ENCODE data around the gene SPDYE3. TPM values are rescaled to one million over a fixed set of nuclear protein-coding genes. Genes with fewer than 3 reads are reported as not detected.
"Not testable (repeated sequence)": the region's sequence is repeated elsewhere in the genome, so short reads cannot be mapped to it uniquely, and the experiment has no call there.

SPDYE3 gene
- total RNA-seq, 1 experiment from 2014 or later, result not detected

DNA sequence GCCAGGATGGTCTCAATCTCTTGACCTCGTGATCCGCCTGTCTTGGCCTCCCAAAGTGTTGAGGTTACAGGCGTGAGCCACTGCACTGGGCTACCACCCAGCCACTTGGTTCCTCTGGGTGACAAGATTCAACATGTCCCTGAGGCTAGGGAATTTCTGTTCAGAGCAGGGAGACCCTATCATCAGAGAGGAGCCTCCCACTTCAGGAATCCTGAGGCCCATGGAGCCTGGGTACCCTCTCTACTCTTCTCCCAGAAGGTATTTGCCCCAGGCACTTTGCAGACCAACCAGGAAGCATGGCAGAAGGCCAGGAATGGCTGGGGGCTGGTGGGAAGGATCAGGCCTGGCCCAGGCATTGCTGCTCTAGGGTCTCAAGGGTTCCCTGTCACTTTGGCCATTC is 19.2 kb upstream of the SPDYE3 start:
- H3K4me3 Mint-ChIP-seq (ENCODE audit: unreplicated experiment); H3K4me1 Mint-ChIP-seq (ENCODE audit: insufficient read depth, unreplicated experiment); H3K27ac Mint-ChIP-seq (ENCODE audit: low read depth, unreplicated experiment); POLR2A ChIA-PET; H3K36me3 Mint-ChIP-seq (ENCODE audit: insufficient read depth, unreplicated experiment); DNase-seq (ENCODE audit: unreplicated experiment); intact Hi-C loops (cut with micrococcal nuclease); BruUV-seq (replicated peaks); H3K27me3 Mint-ChIP-seq (ENCODE audit: insufficient read depth, unreplicated experiment); H3K9me3 Mint-ChIP-seq (ENCODE audit: unreplicated experiment): not testable (repeated sequence)
- CTCF ChIA-PET, result interaction anchor here (0.6 kb wide), 1 partner anchor 1178 kb away, joined by 3 read pairs; no protein-coding TSS in a partner anchor

- POLR2A ChIA-PET, result interaction anchor here (0.6 to 0.7 kb wide), 2 partner anchors 1139 to 1547 kb away, joined by 3 read pairs; no protein-coding TSS in a partner anchor
- intact Hi-C loops (cut with micrococcal nuclease); H3K4me3 Mint-ChIP-seq (ENCODE audit: unreplicated experiment); CTCF ChIA-PET; H3K4me1 Mint-ChIP-seq (ENCODE audit: insufficient read depth, unreplicated experiment); H3K9me3 Mint-ChIP-seq (ENCODE audit: unreplicated experiment); DNase-seq (ENCODE audit: unreplicated experiment); H3K27ac Mint-ChIP-seq (ENCODE audit: low read depth, unreplicated experiment); H3K36me3 Mint-ChIP-seq (ENCODE audit: insufficient read depth, unreplicated experiment); H3K27me3 Mint-ChIP-seq (ENCODE audit: insufficient read depth, unreplicated experiment); BruUV-seq (replicated peaks): not testable (repeated sequence)
Measured at GRCh38 chr7:100292162-100292561, 15.3 kb upstream of the SPDYE3 start.

GRCh38 chr7:100295269-100295668 is 12.2 kb upstream of the SPDYE3 start:
- H3K9me3 Mint-ChIP-seq (ENCODE audit: unreplicated experiment); H3K4me3 Mint-ChIP-seq (ENCODE audit: unreplicated experiment); H3K36me3 Mint-ChIP-seq (ENCODE audit: insufficient read depth, unreplicated experiment); H3K4me1 Mint-ChIP-seq (ENCODE audit: insufficient read depth, unreplicated experiment); BruUV-seq (replicated peaks); H3K27me3 Mint-ChIP-seq (ENCODE audit: insufficient read depth, unreplicated experiment); intact Hi-C loops (cut with micrococcal nuclease): not testable (repeated sequence)
- DNase-seq (ENCODE audit: unreplicated experiment), result peak; percentile 32
- POLR2A ChIA-PET, result interaction anchor here (0.6 kb wide), 1 partner anchor 67 kb away, joined by 3 read pairs; no protein-coding TSS in a partner anchor
- CTCF ChIA-PET, result interaction anchor here (0.7 to 1.0 kb wide), 2 partner anchors 163 to 878 kb away, joined by 3 to 4 read pairs; no protein-coding TSS in a partner anchor
- H3K27ac Mint-ChIP-seq (ENCODE audit: low read depth, unreplicated experiment), result peak overlapping the region; percentile 71

DNA sequence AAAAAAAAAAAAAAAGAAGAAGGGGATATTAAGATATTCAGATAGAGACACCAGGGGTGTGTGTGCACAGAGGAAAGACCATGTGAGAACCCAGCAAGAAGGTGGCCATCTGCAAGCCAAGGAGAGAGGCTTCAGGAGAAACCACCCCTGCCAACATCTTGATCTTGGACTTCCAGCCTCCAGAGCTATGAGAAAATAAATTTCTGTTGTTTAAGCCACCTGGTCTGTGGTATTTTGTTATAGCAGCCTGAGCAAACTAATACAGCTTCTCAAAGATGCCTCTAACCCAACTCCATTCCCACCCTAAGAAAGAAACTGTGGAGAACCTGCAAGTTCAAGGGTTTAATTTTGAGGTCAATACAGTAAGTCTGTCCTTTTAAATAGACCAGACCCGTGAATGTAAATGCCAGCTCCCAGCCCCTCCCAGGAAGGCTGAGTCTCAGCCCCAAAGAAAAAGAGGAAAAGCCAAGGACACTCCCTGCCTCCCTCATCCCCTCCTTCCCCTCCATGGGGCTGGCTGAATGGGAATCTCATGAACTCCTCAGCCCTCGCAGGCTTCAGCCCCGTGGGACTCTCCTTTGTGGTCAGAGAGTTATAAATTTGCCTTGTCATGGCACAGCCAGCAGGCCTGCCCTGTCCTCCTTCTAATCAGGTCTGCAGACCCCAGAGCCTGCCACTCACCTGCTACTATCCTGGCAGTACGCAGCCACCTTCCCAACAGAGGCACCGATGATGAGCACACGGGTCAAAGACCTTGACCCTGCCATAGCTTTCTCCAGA is 9.5 kb upstream of the SPDYE3 start:
- H3K27me3 Mint-ChIP-seq (ENCODE audit: insufficient read depth, unreplicated experiment); BruUV-seq (replicated peaks); H3K36me3 Mint-ChIP-seq (ENCODE audit: insufficient read depth, unreplicated experiment); POLR2A ChIA-PET; H3K4me1 Mint-ChIP-seq (ENCODE audit: insufficient read depth, unreplicated experiment); intact Hi-C loops (cut with micrococcal nuclease); H3K9me3 Mint-ChIP-seq (ENCODE audit: unreplicated experiment); H3K4me3 Mint-ChIP-seq (ENCODE audit: unreplicated experiment); CTCF ChIA-PET; DNase-seq (ENCODE audit: unreplicated experiment); H3K27ac Mint-ChIP-seq (ENCODE audit: low read depth, unreplicated experiment): not testable (repeated sequence)

DNA sequence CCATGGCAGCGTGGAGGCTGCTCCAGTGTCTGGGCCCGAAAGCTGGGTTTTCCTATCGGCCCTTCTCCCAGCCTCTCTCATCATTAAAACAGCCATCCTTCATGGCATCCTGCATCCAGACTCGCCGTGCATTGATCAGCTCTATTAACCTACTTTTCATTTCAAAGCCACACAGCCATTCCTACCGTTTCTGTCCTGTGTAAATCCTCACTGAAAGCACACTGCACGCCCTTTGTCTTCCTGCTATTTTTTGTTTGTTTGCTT is 8.9 kb upstream of the SPDYE3 start:
- H3K27ac Mint-ChIP-seq (ENCODE audit: low read depth, unreplicated experiment); POLR2A ChIA-PET; CTCF ChIA-PET; H3K4me3 Mint-ChIP-seq (ENCODE audit: unreplicated experiment); H3K27me3 Mint-ChIP-seq (ENCODE audit: insufficient read depth, unreplicated experiment); H3K36me3 Mint-ChIP-seq (ENCODE audit: insufficient read depth, unreplicated experiment); H3K4me1 Mint-ChIP-seq (ENCODE audit: insufficient read depth, unreplicated experiment); intact Hi-C loops (cut with micrococcal nuclease); BruUV-seq (replicated peaks); DNase-seq (ENCODE audit: unreplicated experiment); H3K9me3 Mint-ChIP-seq (ENCODE audit: unreplicated experiment): not testable (repeated sequence)

DNA sequence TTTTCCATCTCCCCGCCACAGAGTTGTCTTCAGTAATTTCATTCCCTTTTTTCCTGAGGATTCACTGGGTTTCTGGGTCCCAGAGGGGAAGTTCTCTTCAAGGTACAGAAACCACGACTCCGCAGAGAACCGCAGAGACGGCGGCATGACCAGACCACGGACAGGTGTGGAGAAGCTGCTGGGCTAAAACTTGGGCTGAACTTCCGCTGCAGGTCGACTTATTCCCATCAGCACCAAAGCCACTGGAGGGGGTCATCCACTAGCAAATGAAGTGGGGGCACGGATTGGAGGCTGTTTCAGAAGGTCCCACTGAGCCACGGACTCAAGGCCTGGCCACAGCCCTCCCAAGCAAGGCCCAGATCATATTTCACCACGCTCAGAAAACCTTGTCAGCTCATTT is 3.0 kb upstream of the SPDYE3 start:
- H3K36me3 Mint-ChIP-seq (ENCODE audit: insufficient read depth, unreplicated experiment); POLR2A ChIA-PET; CTCF ChIA-PET; intact Hi-C loops (cut with micrococcal nuclease); H3K27ac Mint-ChIP-seq (ENCODE audit: low read depth, unreplicated experiment); H3K4me1 Mint-ChIP-seq (ENCODE audit: insufficient read depth, unreplicated experiment); H3K4me3 Mint-ChIP-seq (ENCODE audit: unreplicated experiment); H3K9me3 Mint-ChIP-seq (ENCODE audit: unreplicated experiment); H3K27me3 Mint-ChIP-seq (ENCODE audit: insufficient read depth, unreplicated experiment); BruUV-seq (replicated peaks); DNase-seq (ENCODE audit: unreplicated experiment): not testable (repeated sequence)

DNA sequence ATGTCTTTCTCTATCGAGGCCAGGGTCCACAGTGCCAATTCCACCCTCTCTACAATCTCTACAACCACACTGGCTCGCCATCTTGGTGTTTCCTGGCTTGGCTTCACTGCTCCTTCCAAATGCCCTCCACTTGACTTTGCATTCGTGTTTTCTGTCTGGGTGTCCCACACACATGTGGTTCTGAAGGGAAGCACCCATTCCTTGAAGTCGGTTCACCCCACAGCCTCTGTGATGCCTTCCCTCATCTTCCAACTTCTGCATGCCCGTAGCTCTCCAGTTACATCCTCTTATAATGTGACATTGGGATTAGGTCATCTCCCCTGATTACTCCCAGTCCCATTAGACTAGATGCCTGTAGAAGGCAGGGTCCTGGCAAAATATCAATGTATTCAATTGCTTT is 10.8 kb downstream of the SPDYE3 start:
- CTCF ChIA-PET, result interaction anchor here (0.6 kb wide), 1 partner anchor 660 kb away, joined by 3 read pairs; no protein-coding TSS in a partner anchor
- POLR2A ChIA-PET; H3K27me3 Mint-ChIP-seq (ENCODE audit: insufficient read depth, unreplicated experiment); DNase-seq (ENCODE audit: unreplicated experiment); intact Hi-C loops (cut with micrococcal nuclease); H3K4me1 Mint-ChIP-seq (ENCODE audit: insufficient read depth, unreplicated experiment); H3K27ac Mint-ChIP-seq (ENCODE audit: low read depth, unreplicated experiment); BruUV-seq (replicated peaks); H3K4me3 Mint-ChIP-seq (ENCODE audit: unreplicated experiment); H3K9me3 Mint-ChIP-seq (ENCODE audit: unreplicated experiment): not testable (repeated sequence)
- H3K36me3 Mint-ChIP-seq (ENCODE audit: insufficient read depth, unreplicated experiment), result peaks cover 17% of the 10 kb centered on the region

GRCh38 chr7:100321648-100322047 is 14.1 kb downstream of the SPDYE3 start:
- H3K4me3 Mint-ChIP-seq (ENCODE audit: unreplicated experiment); DNase-seq (ENCODE audit: unreplicated experiment); H3K27me3 Mint-ChIP-seq (ENCODE audit: insufficient read depth, unreplicated experiment); H3K27ac Mint-ChIP-seq (ENCODE audit: low read depth, unreplicated experiment); H3K4me1 Mint-ChIP-seq (ENCODE audit: insufficient read depth, unreplicated experiment); BruUV-seq (replicated peaks); CTCF ChIA-PET; H3K9me3 Mint-ChIP-seq (ENCODE audit: unreplicated experiment); POLR2A ChIA-PET; intact Hi-C loops (cut with micrococcal nuclease): not testable (repeated sequence)
- peaks cover 50% of the 10 kb centered on the region for H3K36me3 Mint-ChIP-seq (ENCODE audit: insufficient read depth, unreplicated experiment)

DNA sequence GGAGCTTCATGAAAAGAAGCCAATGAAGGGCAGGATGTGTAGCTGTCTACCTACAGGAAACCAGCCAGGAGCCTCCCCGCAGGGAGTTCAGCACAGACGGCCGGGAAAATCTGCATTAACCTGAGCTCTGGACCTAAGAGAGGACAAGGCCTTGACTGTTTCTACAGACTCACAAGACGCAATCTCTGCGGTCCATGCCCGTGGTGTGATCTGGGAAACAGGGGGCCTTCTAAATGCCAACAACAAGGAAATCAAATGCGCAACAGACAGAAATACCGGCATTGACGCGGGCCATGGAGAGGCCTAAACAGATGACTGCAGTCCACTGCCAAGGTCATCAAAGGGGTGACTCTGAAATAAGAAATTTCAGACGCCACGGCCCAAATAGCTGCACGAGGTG is 16.7 kb downstream of the SPDYE3 start:
- H3K4me1 Mint-ChIP-seq (ENCODE audit: insufficient read depth, unreplicated experiment); H3K27me3 Mint-ChIP-seq (ENCODE audit: insufficient read depth, unreplicated experiment); H3K4me3 Mint-ChIP-seq (ENCODE audit: unreplicated experiment); CTCF ChIA-PET; BruUV-seq (replicated peaks); intact Hi-C loops (cut with micrococcal nuclease); DNase-seq (ENCODE audit: unreplicated experiment); POLR2A ChIA-PET; H3K27ac Mint-ChIP-seq (ENCODE audit: low read depth, unreplicated experiment); H3K9me3 Mint-ChIP-seq (ENCODE audit: unreplicated experiment): not testable (repeated sequence)
- H3K36me3 Mint-ChIP-seq (ENCODE audit: insufficient read depth, unreplicated experiment), result peaks cover 57% of the 10 kb centered on the region

GRCh38 chr7:100325671-100326070 is 18.2 kb downstream of the SPDYE3 start:
- POLR2A ChIA-PET; CTCF ChIA-PET; DNase-seq (ENCODE audit: unreplicated experiment); intact Hi-C loops (cut with micrococcal nuclease); H3K27me3 Mint-ChIP-seq (ENCODE audit: insufficient read depth, unreplicated experiment); H3K4me1 Mint-ChIP-seq (ENCODE audit: insufficient read depth, unreplicated experiment); H3K27ac Mint-ChIP-seq (ENCODE audit: low read depth, unreplicated experiment); H3K4me3 Mint-ChIP-seq (ENCODE audit: unreplicated experiment); BruUV-seq (replicated peaks); H3K9me3 Mint-ChIP-seq (ENCODE audit: unreplicated experiment): not testable (repeated sequence)
- peaks cover 67% of the 10 kb centered on the region for H3K36me3 Mint-ChIP-seq (ENCODE audit: insufficient read depth, unreplicated experiment)
